HCT116 (cell line): ENCODE measurements around the gene A2M. TPM values are rescaled to one million over a fixed set of nuclear protein-coding genes. Genes with fewer than 3 reads are reported as not detected.
A peak's percentile ranks its signal among the peaks of the same experiment; 100 is the strongest.

ENCODE experiments used
- ATAC-seq: fragments of 200-7000 bp; cut with Tn5 transposase; 2 replicates; pipeline ENCODE4 v1.9.1; 2020; ENCODE audit warnings: mild to moderate bottlenecking, moderate library complexity
- BruUV-seq: library from RNA; stranded (reverse); fragments of 400-500 nt; replicated peaks from 2 replicates; lab custom pipeline; 2021; lab: Mats Ljungman, UMichigan
- CTCF ChIA-PET: fragments of 300-600 bp; sonication (Branson Sonifier 250); formaldehyde crosslinking; loops from one replicate; lab custom pipeline; 2021; ENCODE audit warnings: antibody characterized with exemption; lab: Charles Lee
- POLR2A ChIA-PET: fragments of 300-600, 350-600 bp; sonication (Branson Sonifier 250); formaldehyde crosslinking; loops from one replicate; lab custom pipeline; 2021; ENCODE audit warnings: antibody characterized with exemption; lab: Charles Lee
- RAD21 ChIA-PET, 2 experiments: fragments of 300-600 bp; sonication (Branson Sonifier 250); formaldehyde crosslinking; loops; one replicate each; lab custom pipeline; 2023; ENCODE audit warnings: low total read pairs in 2 of 2; ENCODE audit not compliant: uncharacterized antibody in 2 of 2, unreplicated experiment in 2 of 2, low non-redundant PET in 1 of 2; lab: Charles Lee
- DNase-seq: peaks from one replicate; pipeline ENCODE4 v3.0.0-alpha.2; 2010; ENCODE audit warnings: low read depth, low spot score
- H2AFZ ChIP-seq: fragments of 200-600 bp; shearing (Covaris generic), sonication (generic); 2 replicates; pipeline ENCODE4 v1.6.1; 2017; ENCODE audit warnings: low read depth, mixed run types, mixed read lengths, antibody characterized with exemption, low read length; ENCODE audit not compliant: poor library complexity, severe bottlenecking
- H3K27ac ChIP-seq: 2 replicates; pipeline ENCODE4 v1.5.1; 2012; ENCODE audit warnings: low read depth, low read length
- H3K27me3 ChIP-seq: fragments of 200-600 bp; sonication (generic); 2 replicates; pipeline ENCODE4 v1.6.1; 2016; ENCODE audit warnings: mixed run types, low read length, mixed read lengths; ENCODE audit not compliant: insufficient read depth
- H3K36me3 ChIP-seq, 2 experiments: fragments of 200-500 bp in 1 of 2; fragments of 200-600 bp in 1 of 2; sonication (Bioruptor generic) in 1 of 2; sonication (generic) in 1 of 2; 2 replicates each; pipeline versions ENCODE4 v1.5.1 to v1.6.1; 2014 to 2016; ENCODE audit warnings: low read length in 2 of 2, inconsistent platforms in 1 of 2, mixed read lengths in 1 of 2, mixed run types in 1 of 2; ENCODE audit not compliant: insufficient read depth in 2 of 2, control insufficient read depth in 1 of 2
- H3K4me1 ChIP-seq, 2 experiments: fragments of 200-600 bp in 1 of 2; sonication (generic) in 1 of 2; 2 replicates each; pipeline versions ENCODE4 v1.5.1 to v1.6.1; 2012 to 2017; ENCODE audit warnings: low read length in 2 of 2, inconsistent platforms in 1 of 2, mild to moderate bottlenecking in 1 of 2, mixed read lengths in 1 of 2, mixed run types in 1 of 2, moderate library complexity in 1 of 2; ENCODE audit not compliant: insufficient read depth in 2 of 2, control insufficient read depth in 1 of 2
- H3K4me2 ChIP-seq: fragments of 200-600 bp; sonication (generic); 2 replicates; pipeline ENCODE4 v1.6.1; 2017; ENCODE audit warnings: mixed run types, low read length, mixed read lengths
- H3K4me3 ChIP-seq, 2 experiments: fragments of 200-600 bp in 1 of 2; sonication (generic) in 1 of 2; replicated peaks in 1 of 2; 2 replicates each; pipeline ENCODE4 v1.5.1; 2011 to 2016; ENCODE audit warnings: low read length in 2 of 2, control low read depth in 1 of 2, low read depth in 1 of 2, mild to moderate bottlenecking in 1 of 2, mixed read lengths in 1 of 2, mixed run types in 1 of 2
- H3K79me2 ChIP-seq: fragments of 200-600 bp; sonication (generic); 2 replicates; pipeline ENCODE4 v1.6.1; 2017; ENCODE audit warnings: mild to moderate bottlenecking, mixed run types, low read length, moderate library complexity, mixed read lengths; ENCODE audit not compliant: insufficient read depth
- H3K9ac ChIP-seq: fragments of 200-600 bp; sonication (generic); 2 replicates; pipeline ENCODE4 v1.6.1; 2016; ENCODE audit warnings: low read length, mixed read lengths
- H3K9me2 ChIP-seq: fragments of 200-600 bp; sonication (generic), shearing (Covaris generic); 2 replicates; pipeline ENCODE4 v1.6.1; 2017; ENCODE audit warnings: mixed run types, mild to moderate bottlenecking, moderate library complexity; ENCODE audit not compliant: insufficient read depth
- H3K9me3 ChIP-seq, 2 experiments: fragments of 200-500 bp in 1 of 2; fragments of 200-600 bp in 1 of 2; sonication (Bioruptor generic) in 1 of 2; sonication (generic) in 1 of 2; 2 replicates each; pipeline ENCODE4 v1.6.1; 2014 to 2017; ENCODE audit warnings: low read length in 2 of 2, mixed read lengths in 2 of 2, inconsistent platforms in 1 of 2, low read depth in 1 of 2, mild to moderate bottlenecking in 1 of 2, mixed run types in 1 of 2, moderate library complexity in 1 of 2; ENCODE audit not compliant: control insufficient read depth in 1 of 2, insufficient read depth in 1 of 2
- H4K20me1 ChIP-seq: fragments of 200-600 bp; sonication (generic), shearing (Covaris generic); 2 replicates; pipeline ENCODE4 v1.6.1; 2017; ENCODE audit warnings: mixed run types, mild to moderate bottlenecking, moderate library complexity; ENCODE audit not compliant: insufficient read depth
- CBX3 ChIP-seq: IDR thresholded peaks from 2 replicates; pipeline ENCODE4 v1.6.1; 2012; ENCODE audit warnings: low read depth
- CEBPB ChIP-seq: IDR thresholded peaks from 2 replicates; pipeline ENCODE4 v1.6.1; 2012; ENCODE audit warnings: low read depth
- EGR1 ChIP-seq: IDR thresholded peaks from 2 replicates; pipeline ENCODE4 v1.6.1; 2012; ENCODE audit warnings: low read depth
- ELF1 ChIP-seq: IDR thresholded peaks from 2 replicates; pipeline ENCODE4 v1.6.1; 2012; ENCODE audit warnings: low read depth, borderline replicate concordance
- EZH2 ChIP-seq: fragments of 200-600 bp; sonication (generic); IDR thresholded peaks from 2 replicates; pipeline ENCODE4 v1.6.1; 2017; ENCODE audit warnings: antibody characterized with exemption, mixed run types
- JUND ChIP-seq: IDR thresholded peaks from 2 replicates; pipeline ENCODE4 v1.6.1; 2012
- RAD21 ChIP-seq: IDR thresholded peaks from 2 replicates; pipeline ENCODE4 v1.6.1; 2012; ENCODE audit warnings: low read depth, mild to moderate bottlenecking
- REST ChIP-seq: IDR thresholded peaks from 2 replicates; pipeline ENCODE4 v1.6.1; 2012; ENCODE audit warnings: low read depth
- SRF ChIP-seq: IDR thresholded peaks from 2 replicates; pipeline ENCODE4 v1.6.1; 2012; ENCODE audit warnings: low read depth
- YY1 ChIP-seq: IDR thresholded peaks from 2 replicates; pipeline ENCODE4 v1.6.1; 2011; ENCODE audit warnings: low read length, low read depth, moderate library complexity, mild to moderate bottlenecking; ENCODE audit not compliant: insufficient replicate concordance; ENCODE audit errors: extremely low read depth
- ZNF274 ChIP-seq: fragments of 200-500 bp; sonication (Bioruptor generic); IDR thresholded peaks from 2 replicates; pipeline ENCODE4 v1.6.1; 2014; ENCODE audit warnings: mild to moderate bottlenecking, low read depth, low read length, inconsistent platforms
- intact Hi-C: fragments of 100-400 bp; cut with micrococcal nuclease; formaldehyde crosslinking; loops from 2 replicates; pipeline ENCODE4 v1.10.0; 2022
- total RNA-seq: library from RNA; stranded (reverse); gene quantifications from one replicate; pipeline ENCODE4 v1.2.1, GENCODE V29; 2021; ENCODE audit not compliant: unreplicated experiment

Gene A2M
- total RNA-seq, 1 experiment from 2014 or later = 3.0 TPM

- Histone ChIP-seq H3K9me3 (no peaks in the 10 kb centered on the region), H3K27me3 (peaks cover 11% of the 10 kb centered on the region; the same call in 1 of the 2 replicates), H3K36me3 (no peaks in the 10 kb centered on the region), H3K9ac (no peak overlapping the region), H3K9me2 (no peaks in the 10 kb centered on the region), H3K4me3 (no peak overlapping the region), H2AFZ (no peak overlapping the region), H3K79me2 (no peaks in the 10 kb centered on the region), H3K27ac (no peak overlapping the region), H3K4me2 (no peak overlapping the region), H4K20me1 (no peaks in the 10 kb centered on the region), H3K4me1 (no peaks in the 10 kb centered on the region)
- no peak for TF ChIP-seq EZH2
- TF ChIP-seq SRF = no peak
- no peak for TF ChIP-seq YY1
- TF ChIP-seq ZNF274 = no peak
- no peak for TF ChIP-seq CBX3
- TF ChIP-seq JUND = no peak
- TF ChIP-seq EGR1 = no peak
- no TSS peak for BruUV-seq
- ChIA-PET CTCF (no interaction called here), RAD21 (no interaction called here), POLR2A (no interaction called here)
- no peak for DNase-seq
- intact Hi-C loops = no loop called here
- ATAC-seq = no peak
Observed at GRCh38 chr12:9127484-9127883, 11.8 kb upstream of the A2M start.

GRCh38 chr12:9124383-9125031 is 8.8 kb upstream of the A2M start:
- 0 out of 2 replicates have a peak, but pooled peaks have one; percentile 30 for ATAC-seq
- intact Hi-C loops = no loop called here

More at GRCh38 chr12:9124383-9125031, 8.8 kb upstream of the A2M start:
- no peak overlapping the region for H3K9ac ChIP-seq
- no peak overlapping the region for H3K4me3 ChIP-seq
- ChIA-PET POLR2A (no interaction called here), CTCF (no interaction called here), RAD21 (no interaction called here)
- H2AFZ ChIP-seq = no peak overlapping the region
- peaks cover 39% of the 10 kb centered on the region for H3K27me3 ChIP-seq
- no peaks in the 10 kb centered on the region for H3K9me2 ChIP-seq
- H4K20me1 ChIP-seq = no peaks in the 10 kb centered on the region
- no peaks in the 10 kb centered on the region for H3K9me3 ChIP-seq
- H3K4me1 ChIP-seq = no peaks in the 10 kb centered on the region
- TF ChIP-seq REST (no peak), ELF1 (no peak), CBX3 (no peak), RAD21 (no peak), CEBPB (no peak), YY1 (no peak)
- no TSS peak for BruUV-seq
- no peak for DNase-seq
- no peaks in the 10 kb centered on the region for H3K36me3 ChIP-seq
- no peaks in the 10 kb centered on the region for H3K79me2 ChIP-seq
- H3K4me2 ChIP-seq = no peak overlapping the region
- no peak overlapping the region for H3K27ac ChIP-seq
